Gastroesophageal sphincter (tissue), 4 donors: ENCODE data around the gene C5orf22. TPM values are rescaled to one million over a fixed set of nuclear protein-coding genes. Genes with fewer than 3 reads are reported as not detected.

Source experiments
- ATAC-seq: fragments of 150-250 bp; one replicate; pipeline ENCODE4 v1.9.1; 2016; ENCODE audit warnings: mild to moderate bottlenecking, moderate library complexity
- H3K27ac ChIP-seq, 4 donors: fragments of 200-600 bp; sonication (generic) in 3 of 4; 1 replicate in 3 of 4; 2 replicates in 1 of 4; pipeline ENCODE4 v1.5.1; 2016 to 2019
- H3K27me3 ChIP-seq: fragments of 200-600 bp; sonication (generic); one replicate; pipeline ENCODE4 v1.5.1; 2019
- H3K36me3 ChIP-seq, 2 donors: fragments of 200-600 bp; sonication (generic); one replicate each; pipeline ENCODE4 v1.5.1; 2019; ENCODE audit warnings: control low read depth in 1 of 2
- H3K4me1 ChIP-seq, 3 donors: fragments of 200-600 bp; sonication (generic); 1 replicate in 2 of 3; 2 replicates in 1 of 3; pipeline ENCODE4 v1.5.1; 2016 to 2019; ENCODE audit warnings: control low read depth in 2 of 3
- H3K4me3 ChIP-seq, 2 donors: fragments of 200-600 bp; sonication (generic); one replicate each; pipeline ENCODE4 v1.5.1; 2019; ENCODE audit warnings: mild to moderate bottlenecking in 1 of 2, moderate library complexity in 1 of 2
- H3K9me3 ChIP-seq, 3 donors: fragments of 200-600 bp; sonication (generic); one replicate each; pipeline ENCODE4 v1.5.1; 2017 to 2019; ENCODE audit warnings: control low read depth in 2 of 3
- CTCF ChIP-seq, 4 experiments: fragments of 200-600 bp in 2 of 4; fragments of 450-650 bp in 2 of 4; sonication (generic) in 1 of 4; IDR thresholded peaks; one replicate each; pipeline ENCODE4 v1.5.1; 2017 to 2019; ENCODE audit warnings: antibody characterized with exemption in 4 of 4, mild to moderate bottlenecking in 2 of 4, moderate library complexity in 2 of 4
- EP300 ChIP-seq: sonication (generic); formaldehyde crosslinking; IDR thresholded peaks from one replicate; pipeline ENCODE4 v1.6.1; 2017; ENCODE audit warnings: antibody characterized with exemption, mild to moderate bottlenecking
- POLR2A ChIP-seq, 2 donors: fragments of 450-650 bp; IDR thresholded peaks; one replicate each; pipeline ENCODE4 v1.6.1; 2017; ENCODE audit warnings: antibody characterized with exemption in 2 of 2, mild to moderate bottlenecking in 2 of 2, moderate library complexity in 1 of 2
- POLR2AphosphoS5 ChIP-seq: sonication (generic); formaldehyde crosslinking; IDR thresholded peaks from one replicate; pipeline ENCODE4 v1.6.1; 2017; ENCODE audit warnings: antibody characterized with exemption
- WGBS, 2 donors: methylation state at CpG; one replicate each; pipeline ENCODE4 v1.1.5; 2018; ENCODE audit warnings: low coverage in 1 of 2; 5-methylcytosine and 5-hydroxymethylcytosine counted together
- total RNA-seq, 4 donors: library from RNA; depleted of rRNA; stranded (reverse); fragments of >200 nt; gene quantifications; one replicate each; pipeline ENCODE4 v1.1.0, GENCODE V29; 2016

The C5orf22 gene
- total RNA-seq, 4 donors from 2014 or later = 16.8 to 19.9 (median 17.9) TPM

- no peak for TF ChIP-seq POLR2A (IDR thresholded peaks at IDR 0.05)
- no peak for TF ChIP-seq CTCF (IDR thresholded peaks at IDR 0.05)
- no peak for TF ChIP-seq EP300
- no peak for TF ChIP-seq POLR2AphosphoS5
- no peak overlapping the region for H3K4me3 ChIP-seq
- H3K27ac ChIP-seq = no peak overlapping the region
- no peaks in the 10 kb centered on the region for H3K4me1 ChIP-seq
- H3K9me3 ChIP-seq = no peaks in the 10 kb centered on the region
- no peaks in the 10 kb centered on the region for H3K27me3 ChIP-seq
- ATAC-seq = no peak
- peaks cover 7 to 87% of the 10 kb centered on the region in 2 donors for H3K36me3 ChIP-seq
- whole genome bisulfite sequencing, 2 donors = 89 to 91% methylated on average over 3 of the region's 3 CpGs
Observed at GRCh38 chr5:31551878-31552277, 19.8 kb downstream of the C5orf22 start.

- H3K4me1 ChIP-seq = no peaks in the 10 kb centered on the region
- H3K36me3 ChIP-seq = peaks cover 7 to 76% of the 10 kb centered on the region in 2 donors
- ATAC-seq = no peak
- TF ChIP-seq POLR2A (IDR thresholded peaks at IDR 0.05) = no peak
- no peak for TF ChIP-seq POLR2AphosphoS5
- no peak for TF ChIP-seq EP300
- no peak for TF ChIP-seq CTCF (IDR thresholded peaks at IDR 0.05)
- H3K4me3 ChIP-seq = no peak overlapping the region
- no peaks in the 10 kb centered on the region for H3K9me3 ChIP-seq
- H3K27me3 ChIP-seq = no peaks in the 10 kb centered on the region
- no peak overlapping the region for H3K27ac ChIP-seq
Observed at GRCh38 chr5:31553863-31554262, 21.8 kb downstream of the C5orf22 start.

- Histone ChIP-seq H3K27ac (no peak overlapping the region), H3K4me3 (no peak overlapping the region), H3K27me3 (no peaks in the 10 kb centered on the region), H3K9me3 (no peaks in the 10 kb centered on the region), H3K36me3 (peaks cover 7 to 69% of the 10 kb centered on the region in 2 donors), H3K4me1 (no peaks in the 10 kb centered on the region)
- ATAC-seq = no peak
- 89 to 96% methylated on average over 1 of the region's 1 CpG for WGBS, 2 donors
- no peak for TF ChIP-seq POLR2AphosphoS5
- no peak for TF ChIP-seq CTCF (IDR thresholded peaks at IDR 0.05)
Observed at GRCh38 chr5:31554552-31554951, 22.5 kb downstream of the C5orf22 start.

- Histone ChIP-seq H3K27ac (no peak overlapping the region), H3K9me3 (no peaks in the 10 kb centered on the region), H3K36me3 (peaks cover 7 to 63% of the 10 kb centered on the region in 2 donors), H3K27me3 (no peaks in the 10 kb centered on the region), H3K4me3 (no peak overlapping the region), H3K4me1 (no peaks in the 10 kb centered on the region)
- TF ChIP-seq CTCF (IDR thresholded peaks at IDR 0.05) (no peak), POLR2AphosphoS5 (no peak), EP300 (no peak), POLR2A (IDR thresholded peaks at IDR 0.05) (no peak)
- WGBS, 2 donors = 51 to 61% methylated on average over 2 to 3 of the region's 3 CpGs
- ATAC-seq = no peak
Observed at GRCh38 chr5:31556461-31556860, 24.4 kb downstream of the C5orf22 start.

- no peaks in the 10 kb centered on the region for H3K9me3 ChIP-seq
- peaks cover 0 to 28% of the 10 kb centered on the region in 2 donors for H3K36me3 ChIP-seq
- H3K4me1 ChIP-seq = peaks cover 0 to 13% (median 3%) of the 10 kb centered on the region in 3 donors
- no peaks in the 10 kb centered on the region for H3K27me3 ChIP-seq
- H3K27ac ChIP-seq = no peak overlapping the region
- 88% methylated on average over 3 of the region's 3 CpGs; no CpG with 5 or more reads in 1 of the 2 donors for WGBS, 2 donors
- no peak overlapping the region for H3K4me3 ChIP-seq
- TF ChIP-seq POLR2AphosphoS5 (no peak), POLR2A (IDR thresholded peaks at IDR 0.05) (no peak), EP300 (no peak), CTCF (IDR thresholded peaks at IDR 0.05) (no peak)
- ATAC-seq = no peak
Observed at GRCh38 chr5:31559942-31560341, 27.8 kb downstream of the C5orf22 start.
